Erythroblast (primary cell): ENCODE data around the gene ARHGAP4.

Experiments used
- GATA1 ChIP-seq: IDR thresholded peaks from 2 replicates; pipeline ENCODE4 v1.6.1; 2011; ENCODE audit warnings: low read depth, mild to moderate bottlenecking, control low read depth, low read length, moderate library complexity
- POLR2A ChIP-seq: IDR thresholded peaks from 2 replicates; pipeline ENCODE4 v1.6.1; 2011; ENCODE audit warnings: mild to moderate bottlenecking, low read length

GRCh38 chrX:153889123-153889522, 36.9 kb downstream of the ARHGAP4 start:
- TF ChIP-seq POLR2A (no peak), GATA1 (no peak)
